ENCODE data around the gene ATP6V0A1. TPM values are rescaled to one million over a fixed set of nuclear protein-coding genes. Genes with fewer than 3 reads are reported as not detected.

The ATP6V0A1 gene
- total RNA-seq, 1 donor from 2014 or later = 78.6 TPM

- no peak overlapping the region for H3K4me2 ChIP-seq (ENCODE audit: low read length)
- Mint-ChIP-seq H3K36me3 (ENCODE audit: low read depth, unreplicated experiment) (peaks cover 15% of the 10 kb centered on the region), H3K27me3 (ENCODE audit: low read depth, unreplicated experiment) (no peaks in the 10 kb centered on the region), H3K27ac (ENCODE audit: unreplicated experiment) (no peak overlapping the region), H3K4me1 (ENCODE audit: low read depth, unreplicated experiment) (peaks cover 25% of the 10 kb centered on the region), H3K4me3 (ENCODE audit: unreplicated experiment) (no peak overlapping the region), H3K9me3 (ENCODE audit: unreplicated experiment) (no peaks in the 10 kb centered on the region)
- FAIRE-seq (no peak), DNase-seq (ENCODE audit: low read depth) (no peak)
- H3K9ac ChIP-seq (ENCODE audit: low read length) = no peak overlapping the region
- peaks cover 13% of the 10 kb centered on the region for H4K20me1 ChIP-seq (ENCODE audit: insufficient read depth, low read length)
- H3K4me3 ChIP-seq (ENCODE audit: insufficient read depth, low read depth, low read length) = no peak overlapping the region
- peaks cover 37% of the 10 kb centered on the region for H3K4me1 ChIP-seq (ENCODE audit: insufficient read depth, low read length)
- no peak for TF ChIP-seq EZH2 (IDR thresholded peaks at IDR 0.05; ENCODE audit: insufficient read depth, low read length)
- TF ChIP-seq, protein P1, sequence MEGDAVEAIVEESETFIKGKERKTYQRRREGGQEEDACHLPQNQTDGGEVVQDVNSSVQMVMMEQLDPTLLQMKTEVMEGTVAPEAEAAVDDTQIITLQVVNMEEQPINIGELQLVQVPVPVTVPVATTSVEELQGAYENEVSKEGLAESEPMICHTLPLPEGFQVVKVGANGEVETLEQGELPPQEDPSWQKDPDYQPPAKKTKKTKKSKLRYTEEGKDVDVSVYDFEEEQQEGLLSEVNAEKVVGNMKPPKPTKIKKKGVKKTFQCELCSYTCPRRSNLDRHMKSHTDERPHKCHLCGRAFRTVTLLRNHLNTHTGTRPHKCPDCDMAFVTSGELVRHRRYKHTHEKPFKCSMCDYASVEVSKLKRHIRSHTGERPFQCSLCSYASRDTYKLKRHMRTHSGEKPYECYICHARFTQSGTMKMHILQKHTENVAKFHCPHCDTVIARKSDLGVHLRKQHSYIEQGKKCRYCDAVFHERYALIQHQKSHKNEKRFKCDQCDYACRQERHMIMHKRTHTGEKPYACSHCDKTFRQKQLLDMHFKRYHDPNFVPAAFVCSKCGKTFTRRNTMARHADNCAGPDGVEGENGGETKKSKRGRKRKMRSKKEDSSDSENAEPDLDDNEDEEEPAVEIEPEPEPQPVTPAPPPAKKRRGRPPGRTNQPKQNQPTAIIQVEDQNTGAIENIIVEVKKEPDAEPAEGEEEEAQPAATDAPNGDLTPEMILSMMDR (IDR thresholded peaks at IDR 0.05; ENCODE audit: insufficient read depth, low read depth, low read length) = no peak
- H3K9me3 ChIP-seq (ENCODE audit: insufficient read depth, low read depth, low read length) = no peaks in the 10 kb centered on the region
- peaks cover 64% of the 10 kb centered on the region for H3K79me2 ChIP-seq (ENCODE audit: insufficient read depth, low read length)
- H3K36me3 ChIP-seq (ENCODE audit: insufficient read depth, low read length) = peaks cover 25% of the 10 kb centered on the region
- H3K27me3 ChIP-seq (ENCODE audit: insufficient read depth, low read length) = no peaks in the 10 kb centered on the region
- H2AFZ ChIP-seq (ENCODE audit: low read depth, low read length) = no peak overlapping the region
- H3K27ac ChIP-seq (ENCODE audit: low read depth, low read length) = no peak overlapping the region
Observed at GRCh38 chr17:42564815-42565522, 106.3 kb downstream of the ATP6V0A1 start.

GRCh38 chr17:42565523-42566214, 107.0 kb downstream of the ATP6V0A1 start:
- Histone ChIP-seq H3K4me1 (ENCODE audit: insufficient read depth, low read length) (peaks cover 37% of the 10 kb centered on the region), H2AFZ (ENCODE audit: low read depth, low read length) (no peak overlapping the region), H3K9ac (ENCODE audit: low read length) (no peak overlapping the region), H3K9me3 (ENCODE audit: insufficient read depth, low read depth, low read length) (no peaks in the 10 kb centered on the region), H3K36me3 (ENCODE audit: insufficient read depth, low read length) (peaks cover 31% of the 10 kb centered on the region), H3K4me2 (ENCODE audit: low read length) (no peak overlapping the region), H4K20me1 (ENCODE audit: insufficient read depth, low read length) (peaks cover 17% of the 10 kb centered on the region), H3K27me3 (ENCODE audit: insufficient read depth, low read length) (no peaks in the 10 kb centered on the region), H3K79me2 (ENCODE audit: insufficient read depth, low read length) (peaks cover 68% of the 10 kb centered on the region), H3K27ac (ENCODE audit: low read depth, low read length) (no peak overlapping the region), H3K4me3 (ENCODE audit: insufficient read depth, low read depth, low read length) (no peak overlapping the region)
- Mint-ChIP-seq H3K9me3 (ENCODE audit: unreplicated experiment) (no peaks in the 10 kb centered on the region), H3K36me3 (ENCODE audit: low read depth, unreplicated experiment) (peaks cover 19% of the 10 kb centered on the region), H3K27me3 (ENCODE audit: low read depth, unreplicated experiment) (no peaks in the 10 kb centered on the region), H3K27ac (ENCODE audit: unreplicated experiment) (no peak overlapping the region), H3K4me1 (ENCODE audit: low read depth, unreplicated experiment) (peaks cover 23% of the 10 kb centered on the region), H3K4me3 (ENCODE audit: unreplicated experiment) (peak overlapping the region; percentile 77)
- FAIRE-seq (no peak), DNase-seq (ENCODE audit: low read depth) (no peak)
- TF ChIP-seq EZH2 (IDR thresholded peaks at IDR 0.05; ENCODE audit: insufficient read depth, low read length) = no peak
- TF ChIP-seq, protein P1 (IDR thresholded peaks at IDR 0.05; ENCODE audit: insufficient read depth, low read depth, low read length) = no peak
